Hypothalamus (tissue), 51 donors: Measurements from ENCODE around the gene SIRPA.
A peak's percentile ranks its signal among the peaks of the same experiment; 100 is the strongest.

Source experiments
- DNase-seq, 51 donors: peaks; one replicate each; lab custom pipeline; 2025; lab: John Stamatoyannopoulos, UW

SIRPA gene

GRCh38 chr20:1971893-1972586, 76.8 kb downstream of the SIRPA start:
- DNase-seq: no peak

- DNase-seq: no peak
Observed at GRCh38 chr20:1973601-1974440, 78.6 kb downstream of the SIRPA start.

GRCh38 chr20:1975291-1975690, 80.1 kb downstream of the SIRPA start:
- DNase-seq: no peak

- DNase-seq: no peak
Observed at GRCh38 chr20:1979106-1979778, 84.0 kb downstream of the SIRPA start.

- DNase-seq: no peak
Observed at GRCh38 chr20:1982686-1983085, 87.5 kb downstream of the SIRPA start.

- DNase-seq: peak in 5 of 51 donors; percentile 2 to 31 (median 9)
Observed at GRCh38 chr20:1983301-1983700, 88.1 kb downstream of the SIRPA start.

- no peak for DNase-seq
Observed at GRCh38 chr20:1987826-1988225, 92.6 kb downstream of the SIRPA start.
